ENCODE results near the gene HES5. TPM values are rescaled to one million over a fixed set of nuclear protein-coding genes. Genes with fewer than 3 reads are reported as not detected.

HES5 gene
- total and polyA plus RNA-seq, 2 of the 13 experiments (the other 11 are each of a cell fraction or from before 2014, with no cell fraction given): not detected

- Histone ChIP-seq H3K27ac (ENCODE audit: extremely low read length, insufficient read depth, low read length) (no peak overlapping the region), H3K4me1 (ENCODE audit: insufficient read depth, low read length) (peaks cover 11% of the 10 kb centered on the region; the same call in 1 of the 2 replicates), H3K36me3 (replicated peaks in 1 of 2; ENCODE audit: control insufficient read depth in 1 of 2, insufficient read depth in 2 of 2, low read length in 2 of 2) (no peaks in the 10 kb centered on the region), H3K4me3 (replicated peaks in 1 of 3; ENCODE audit: insufficient read depth in 1 of 3, low read depth in 2 of 3, low read length in 3 of 3) (no peak overlapping the region), H3K4me2 (ENCODE audit: low read depth, low read length) (no peak overlapping the region), H4K20me1 (ENCODE audit: insufficient read depth, low read length) (no peaks in the 10 kb centered on the region), H3K27me3 (ENCODE audit: control insufficient read depth in 1 of 2, insufficient read depth in 2 of 2, low read length in 2 of 2) (peaks cover 9 to 39% of the 10 kb centered on the region in 2 experiments; a peak in 4 of 5 replicates), H3K9me3 (ENCODE audit: low read length) (no peaks in the 10 kb centered on the region), H2AFZ (ENCODE audit: low read length) (no peak overlapping the region), H3K9ac (ENCODE audit: insufficient read depth, low read depth, low read length) (no peak overlapping the region), H3K79me2 (ENCODE audit: insufficient read depth, low read length) (no peaks in the 10 kb centered on the region)
- no TSS peak for BruUV-seq (replicated peaks)
- POLR2A ChIA-PET: interaction anchor here (0.8 kb wide), 1 partner anchor 65 kb away, joined by 3 read pairs; no protein-coding TSS in a partner anchor
- DNase-seq (ENCODE audit: low spot score) (no peak), FAIRE-seq (no peak), ATAC-seq (no peak)
- in situ Hi-C loops (cut with HindIII; ENCODE audit: extremely low pct_ligation_motif_present, low pct_unique_long_range_greater_than_20kb): no loop called here
- WGBS (ENCODE audit: low lambda C conversion rate): 38% methylated on average over 9 of the region's 12 CpGs
- intact Hi-C loops (cut with micrococcal nuclease; ENCODE audit: unreplicated experiment): no loop called here
- CTCF ChIA-PET (ENCODE audit: low intra/inter-chr PET ratio, low total read pairs): no interaction called here
- TF ChIP-seq TAF1 (CRISPR knock-in tag; IDR thresholded peaks at IDR 0.05) (no peak), ZNF580 (CRISPR knock-in tag; IDR thresholded peaks at IDR 0.05; ENCODE audit: borderline replicate concordance, low read depth) (no peak), ATF7 (IDR thresholded peaks at IDR 0.05) (no peak), ATF7 (CRISPR knock-in tag; IDR thresholded peaks at IDR 0.05) (no peak), RFXAP (CRISPR knock-in tag; IDR thresholded peaks at IDR 0.05; ENCODE audit: borderline replicate concordance) (no peak), MNT (IDR thresholded peaks at IDR 0.05) (peak; percentile 81), ZNF766 (CRISPR knock-in tag; IDR thresholded peaks at IDR 0.05; ENCODE audit: borderline replicate concordance) (no peak)
Observed at GRCh38 chr1:2480986-2481364, 49.1 kb downstream of the HES5 start.

Data from HepG2 (cell line).